Transverse colon (tissue), 4 donors: ENCODE data around the gene CHCHD10. TPM values are rescaled to one million over a fixed set of nuclear protein-coding genes. Genes with fewer than 3 reads are reported as not detected.
A peak's percentile ranks its signal among the peaks of the same experiment; 100 is the strongest.

ENCODE experiments used
- DNase-seq: peaks from one replicate; pipeline ENCODE4 v3.0.0-alpha.2; 2019
- H3K27ac ChIP-seq, 4 donors: fragments of 200-600 bp; sonication (generic); 2 replicates each; pipeline ENCODE4 v1.5.1; 2016 to 2018; ENCODE audit warnings: inconsistent platforms in 4 of 4
- H3K27me3 ChIP-seq: fragments of 200-600 bp; sonication (generic); 2 replicates; pipeline ENCODE4 v1.5.1; 2017; ENCODE audit warnings: inconsistent platforms
- H3K36me3 ChIP-seq, 4 donors: fragments of 200-600 bp; sonication (generic); 2 replicates each; pipeline ENCODE4 v1.5.1; 2017 to 2019; ENCODE audit warnings: inconsistent platforms in 4 of 4
- H3K4me1 ChIP-seq, 4 donors: fragments of 200-600 bp; sonication (generic); 2 replicates each; pipeline ENCODE4 v1.5.1; 2017 to 2020; ENCODE audit warnings: inconsistent platforms in 4 of 4
- H3K4me3 ChIP-seq, 4 donors: fragments of 200-600 bp; sonication (generic); 1 replicate in 1 of 4; 2 replicates in 3 of 4; pipeline versions ENCODE4 v1.5.1 to v1.6.1; 2017 to 2019; ENCODE audit warnings: inconsistent platforms in 4 of 4
- H3K9me3 ChIP-seq, 2 donors: fragments of 200-600 bp; sonication (generic); 2 replicates each; pipeline ENCODE4 v1.5.1; 2017 to 2019; ENCODE audit warnings: inconsistent platforms in 2 of 2
- EP300 ChIP-seq: sonication (generic); formaldehyde crosslinking; IDR thresholded peaks from one replicate; pipeline ENCODE4 v1.6.1; 2017; ENCODE audit warnings: antibody characterized with exemption, low read depth
- POLR2A ChIP-seq: fragments of 450-650 bp; IDR thresholded peaks from one replicate; pipeline ENCODE4 v1.6.1; 2016; ENCODE audit warnings: antibody characterized with exemption, mild to moderate bottlenecking, moderate library complexity
- POLR2AphosphoS5 ChIP-seq, 3 donors: sonication (generic); formaldehyde crosslinking; IDR thresholded peaks; one replicate each; pipeline ENCODE4 v1.6.1; 2016; ENCODE audit warnings: antibody characterized with exemption in 3 of 3
- WGBS, 2 donors: methylation state at CpG; one replicate each; pipeline ENCODE4 v1.1.5; 2018; ENCODE audit warnings: low coverage in 1 of 2; 5-methylcytosine and 5-hydroxymethylcytosine counted together
- in situ Hi-C, 4 donors: fragments of 200-750 bp; cut with MboI; loops; one replicate each; pipeline versions ENCODE4 v1.15.0 to v1.15.1; 2017; ENCODE audit warnings: low sequenced_read_pairs in 3 of 4, low pct_ligation_motif_present in 1 of 4, low pct_unique_long_range_greater_than_20kb in 1 of 4
- intact Hi-C: fragments of 100-400 bp; cut with DNase I; formaldehyde crosslinking; loops from one replicate; pipeline ENCODE4 v1.15.1; 2023; ENCODE audit warnings: low total_unique reads
- total RNA-seq, 4 donors: library from RNA; depleted of rRNA; stranded (reverse); fragments of >200 nt; gene quantifications; one replicate each; pipeline ENCODE4 v1.1.0, GENCODE V29; 2016
- TF ChIP-seq, protein P1 (sequence below), 5 experiments: fragments of 200-600 bp in 3 of 5; fragments of 450-650 bp in 2 of 5; sonication (generic) in 3 of 5; IDR thresholded peaks; 1 replicate in 2 of 5; 2 replicates in 3 of 5; pipeline ENCODE4 v1.5.1; 2016 to 2017; ENCODE audit warnings: antibody characterized with exemption in 5 of 5, inconsistent platforms in 3 of 5, mild to moderate bottlenecking in 2 of 5, moderate library complexity in 1 of 5

CHCHD10 gene
- total RNA-seq, 4 donors from 2014 or later, result 15.3 to 80.1 (median 50.8) TPM

DNA sequence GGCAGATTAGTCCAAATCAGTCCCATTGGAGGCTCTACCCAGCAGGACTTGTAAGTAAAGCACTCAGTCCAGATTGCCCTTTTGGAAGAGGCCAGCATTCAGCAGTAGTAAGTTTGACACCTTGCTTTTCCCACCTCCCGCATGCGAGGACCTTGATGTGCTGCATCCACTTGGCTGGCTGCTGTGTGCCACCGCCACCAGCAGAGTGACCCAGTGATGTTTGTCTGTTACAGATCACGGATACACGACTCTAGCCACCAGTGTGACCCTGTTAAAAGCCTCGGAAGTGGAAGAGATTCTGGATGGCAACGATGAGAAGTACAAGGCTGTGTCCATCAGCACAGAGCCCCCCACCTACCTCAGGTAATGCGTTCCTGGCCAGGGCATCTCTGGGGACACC lies 25.6 kb upstream of the CHCHD10 start:
- Histone ChIP-seq H3K27me3 (no peaks in the 10 kb centered on the region), H3K4me1 (peaks cover 9 to 40% (median 14%) of the 10 kb centered on the region in 4 donors), H3K4me3 (no peak overlapping the region), H3K36me3 (peaks cover 0 to 24% (median 8%) of the 10 kb centered on the region in 4 donors), H3K9me3 (no peaks in the 10 kb centered on the region), H3K27ac (no peak overlapping the region)
- in situ Hi-C loops, result no loop called here
- DNase-seq, result no peak
- intact Hi-C loops, result no loop called here
- 92% methylated on average over 8 of the region's 8 CpGs; no CpG with 5 or more reads in 1 of the 2 donors for WGBS, 2 donors
- TF ChIP-seq POLR2A (no peak), EP300 (no peak), POLR2AphosphoS5 (IDR thresholded peaks at IDR 0.05) (no peak)
- TF ChIP-seq, protein P1, sequence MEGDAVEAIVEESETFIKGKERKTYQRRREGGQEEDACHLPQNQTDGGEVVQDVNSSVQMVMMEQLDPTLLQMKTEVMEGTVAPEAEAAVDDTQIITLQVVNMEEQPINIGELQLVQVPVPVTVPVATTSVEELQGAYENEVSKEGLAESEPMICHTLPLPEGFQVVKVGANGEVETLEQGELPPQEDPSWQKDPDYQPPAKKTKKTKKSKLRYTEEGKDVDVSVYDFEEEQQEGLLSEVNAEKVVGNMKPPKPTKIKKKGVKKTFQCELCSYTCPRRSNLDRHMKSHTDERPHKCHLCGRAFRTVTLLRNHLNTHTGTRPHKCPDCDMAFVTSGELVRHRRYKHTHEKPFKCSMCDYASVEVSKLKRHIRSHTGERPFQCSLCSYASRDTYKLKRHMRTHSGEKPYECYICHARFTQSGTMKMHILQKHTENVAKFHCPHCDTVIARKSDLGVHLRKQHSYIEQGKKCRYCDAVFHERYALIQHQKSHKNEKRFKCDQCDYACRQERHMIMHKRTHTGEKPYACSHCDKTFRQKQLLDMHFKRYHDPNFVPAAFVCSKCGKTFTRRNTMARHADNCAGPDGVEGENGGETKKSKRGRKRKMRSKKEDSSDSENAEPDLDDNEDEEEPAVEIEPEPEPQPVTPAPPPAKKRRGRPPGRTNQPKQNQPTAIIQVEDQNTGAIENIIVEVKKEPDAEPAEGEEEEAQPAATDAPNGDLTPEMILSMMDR (IDR thresholded peaks at IDR 0.05), result no peak

DNA sequence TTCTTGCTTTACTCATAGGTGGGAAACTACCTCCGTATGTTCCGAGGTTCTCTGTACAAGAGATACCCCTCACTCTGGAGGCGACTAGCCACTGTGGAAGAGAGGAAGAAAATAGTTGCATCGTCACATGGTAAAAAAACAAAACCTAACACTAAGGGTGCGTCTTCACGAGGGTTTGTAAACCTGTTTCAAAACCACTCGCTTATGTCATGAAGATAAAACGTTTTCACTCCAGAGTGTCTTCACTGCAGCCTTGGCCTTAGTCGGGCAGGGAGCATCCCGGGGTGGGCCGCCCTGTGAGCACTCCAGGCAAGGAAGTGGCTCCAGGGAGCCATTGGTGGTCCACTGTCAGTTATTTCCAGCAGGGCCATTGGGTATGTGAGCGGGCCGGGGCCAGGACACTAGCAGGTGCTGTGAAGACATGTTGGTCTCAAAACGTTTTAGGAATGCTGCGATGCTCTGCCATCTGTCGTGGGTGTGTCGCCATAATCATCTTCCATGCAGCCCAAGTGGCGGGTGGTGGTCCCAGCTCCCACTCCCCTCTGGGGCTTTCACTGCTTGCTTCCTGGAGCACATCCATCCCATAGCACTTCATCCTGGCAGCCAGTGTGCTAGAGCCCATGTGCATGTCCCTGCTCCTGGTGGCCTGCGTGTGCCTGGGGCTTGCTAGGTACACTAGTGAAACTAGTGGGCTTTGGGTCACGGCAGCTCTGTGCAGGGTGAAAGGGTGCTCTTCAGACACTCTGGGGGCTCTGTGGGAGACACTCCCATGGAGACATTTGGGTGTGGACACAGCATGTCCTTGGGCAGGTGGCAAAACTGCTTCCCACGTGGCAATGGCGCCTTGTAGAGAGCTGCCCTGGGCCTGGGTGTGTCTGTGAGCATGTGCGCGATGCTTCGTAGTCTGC lies 24.2 kb upstream of the CHCHD10 start:
- Histone ChIP-seq H3K4me3 (no peak overlapping the region), H3K4me1 (peaks cover 15 to 49% (median 22%) of the 10 kb centered on the region in 4 donors), H3K9me3 (no peaks in the 10 kb centered on the region), H3K36me3 (peaks cover 0 to 17% (median 8%) of the 10 kb centered on the region in 4 donors), H3K27ac (peak overlapping the region in 3 of 4 donors; percentile 2 to 55 (median 14)), H3K27me3 (no peaks in the 10 kb centered on the region)
- no peak for DNase-seq
- TF ChIP-seq POLR2AphosphoS5 (IDR thresholded peaks at IDR 0.05) (no peak), EP300 (no peak), POLR2A (no peak)
- TF ChIP-seq, protein P1 (IDR thresholded peaks at IDR 0.05), result no peak
- WGBS, 2 donors, result 66 to 79% methylated on average over 10 to 25 of the region's 25 CpGs
- intact Hi-C loops, result no loop called here
- in situ Hi-C loops, result no loop called here

DNA sequence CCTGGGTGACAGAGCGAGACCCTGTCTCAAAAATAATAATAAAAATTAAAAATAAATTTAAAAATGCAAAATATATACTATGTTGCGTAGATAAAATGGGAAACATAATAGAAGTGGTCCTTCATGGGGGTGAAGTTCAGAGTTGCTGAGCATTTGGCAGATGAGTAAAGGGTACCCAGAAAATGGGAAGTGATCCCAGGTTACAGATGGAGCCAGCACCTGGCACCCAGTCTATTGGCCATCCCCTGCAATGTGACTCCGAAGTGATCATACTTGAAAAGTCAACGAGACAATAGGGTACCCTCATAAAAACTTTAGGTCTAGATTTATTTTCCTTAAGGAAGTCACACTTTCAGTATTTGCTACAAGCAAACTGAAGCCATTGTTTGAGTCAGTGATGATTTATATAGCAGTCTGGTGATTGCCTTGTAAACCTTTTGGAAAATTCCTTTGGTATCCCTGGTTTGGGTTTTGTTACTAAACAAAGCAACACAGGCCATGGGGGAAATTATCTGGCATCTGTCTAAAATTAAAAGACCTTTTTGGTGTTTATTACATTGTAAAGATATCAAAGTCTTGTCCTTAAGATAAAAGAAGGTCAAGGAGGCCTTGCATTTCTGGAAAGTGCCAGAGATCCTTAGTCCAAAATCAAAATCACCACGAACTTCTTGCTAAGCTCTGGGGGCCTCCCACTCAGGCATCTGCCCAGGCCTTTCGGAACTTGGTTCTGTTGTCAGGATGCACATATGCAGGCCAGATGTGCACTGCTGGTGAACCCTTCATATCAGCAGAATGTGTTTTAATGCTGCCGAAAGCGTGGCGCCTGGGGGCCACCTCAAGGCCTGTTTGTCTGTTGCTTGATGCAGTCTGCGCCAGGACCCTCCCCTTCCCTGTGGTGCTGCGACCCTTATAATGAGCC lies 23.3 kb upstream of the CHCHD10 start:
- no peaks in the 10 kb centered on the region for H3K9me3 ChIP-seq
- DNase-seq, result no peak
- intact Hi-C loops, result no loop called here
- H3K4me1 ChIP-seq, result peaks cover 19 to 54% (median 27%) of the 10 kb centered on the region in 4 donors
- no peak overlapping the region for H3K4me3 ChIP-seq
- no peaks in the 10 kb centered on the region for H3K27me3 ChIP-seq
- H3K36me3 ChIP-seq, result peaks cover 0 to 15% (median 7%) of the 10 kb centered on the region in 4 donors
- peak overlapping the region in 3 of 4 donors; percentile 2 to 55 (median 14) for H3K27ac ChIP-seq
- WGBS, 2 donors, result 40 to 66% methylated on average over 8 to 11 of the region's 11 CpGs
- in situ Hi-C loops, result no loop called here
- TF ChIP-seq, protein P1 (IDR thresholded peaks at IDR 0.05), result no peak
- TF ChIP-seq EP300 (no peak), POLR2A (no peak), POLR2AphosphoS5 (IDR thresholded peaks at IDR 0.05) (no peak)
